ENCODE results near the gene AOX1.
"Not testable (repeated sequence)": the region's sequence is repeated elsewhere in the genome, so short reads cannot be mapped to it uniquely, and the experiment has no call there.

The AOX1 gene

GRCh38 chr2:200602584-200602983 lies 16.8 kb downstream of the AOX1 start:
- DNase-seq (ENCODE audit: low read depth, low spot score): no peak

DNA sequence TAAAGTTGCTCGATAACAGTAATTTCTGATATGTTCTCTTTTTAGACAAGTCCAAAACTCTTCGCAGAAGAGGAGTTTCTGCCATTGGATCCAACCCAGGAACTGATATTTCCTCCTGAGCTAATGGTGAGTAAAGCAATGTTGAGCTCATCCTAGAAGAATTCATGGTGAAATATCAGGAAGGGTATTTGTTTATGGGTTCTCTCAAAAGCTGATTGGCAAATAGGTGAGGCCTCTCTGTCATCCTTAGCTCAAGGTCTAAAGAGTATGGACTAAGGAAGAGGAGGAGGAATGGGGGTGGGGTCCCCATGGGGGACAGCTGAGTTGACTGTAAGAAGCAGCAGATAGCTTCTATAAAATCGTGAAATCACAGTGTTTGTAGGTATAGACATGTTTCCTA lies 18.2 kb downstream of the AOX1 start:
- DNase-seq (ENCODE audit: low read depth, low spot score): no peak

- no peak for DNase-seq (ENCODE audit: low read depth, low spot score)
Observed at GRCh38 chr2:200604571-200605255, 18.9 kb downstream of the AOX1 start.

DNA sequence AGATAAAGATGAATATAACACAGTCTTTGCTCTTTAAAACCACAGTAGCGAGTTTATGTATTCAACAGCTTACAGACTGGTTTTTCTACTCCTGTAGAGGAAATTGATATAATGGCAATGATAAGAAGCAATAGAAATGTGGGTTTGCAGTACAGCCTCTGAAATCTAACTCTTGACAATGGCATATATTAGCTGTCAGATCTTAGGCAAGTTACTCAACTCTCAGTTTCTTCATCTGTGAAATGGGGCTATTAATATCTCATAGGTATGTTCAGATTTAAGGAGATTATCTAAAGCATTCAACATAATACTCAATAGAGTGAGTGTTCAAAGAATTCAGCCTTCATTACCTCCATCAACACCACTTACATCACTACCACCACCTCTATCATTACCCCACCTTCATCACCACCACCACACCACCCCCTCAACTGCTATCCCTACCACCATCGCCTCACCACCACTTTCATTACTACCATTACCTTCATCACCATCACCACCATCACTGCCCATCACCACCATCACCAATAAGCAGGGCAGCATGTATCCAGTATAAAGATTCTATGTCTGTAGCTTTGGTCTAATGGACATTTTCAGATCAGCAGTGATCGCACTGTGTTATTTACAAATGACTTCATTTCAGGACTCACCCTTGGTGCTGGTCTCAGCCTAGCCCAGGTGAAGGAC lies 22.7 kb downstream of the AOX1 start:
- no peak for DNase-seq (ENCODE audit: low read depth, low spot score)

- no peak for DNase-seq (ENCODE audit: low read depth, low spot score)
Observed at GRCh38 chr2:200609028-200609614, 23.3 kb downstream of the AOX1 start.

GRCh38 chr2:200610217-200610616 lies 24.4 kb downstream of the AOX1 start:
- not testable (repeated sequence) for DNase-seq (ENCODE audit: low read depth, low spot score)

- DNase-seq (ENCODE audit: low read depth, low spot score): no peak
Observed at GRCh38 chr2:200613692-200614091, 27.9 kb downstream of the AOX1 start.

DNA sequence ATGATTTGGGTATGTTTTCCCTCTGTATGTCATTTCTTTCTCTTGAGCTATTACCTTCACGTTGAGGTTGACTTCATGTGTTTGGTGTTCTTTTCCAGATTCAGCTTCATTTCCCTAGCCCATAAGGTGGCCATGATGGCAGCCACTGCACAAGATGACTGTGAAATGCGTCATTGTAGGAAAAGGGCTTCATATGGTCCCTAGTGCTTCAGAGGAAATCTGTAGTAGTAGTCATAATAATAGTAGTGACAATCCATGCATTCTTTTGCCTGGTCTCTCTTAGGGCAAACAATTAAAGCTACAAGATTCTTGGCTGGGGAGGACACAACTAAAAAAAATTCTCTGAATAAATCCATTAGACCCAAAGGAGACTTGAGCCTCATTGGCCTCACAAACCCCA lies 28.4 kb downstream of the AOX1 start:
- DNase-seq (ENCODE audit: low read depth, low spot score): no peak

- no peak for DNase-seq (ENCODE audit: low read depth, low spot score)
Observed at GRCh38 chr2:200615247-200615646, 29.4 kb downstream of the AOX1 start.

DNA sequence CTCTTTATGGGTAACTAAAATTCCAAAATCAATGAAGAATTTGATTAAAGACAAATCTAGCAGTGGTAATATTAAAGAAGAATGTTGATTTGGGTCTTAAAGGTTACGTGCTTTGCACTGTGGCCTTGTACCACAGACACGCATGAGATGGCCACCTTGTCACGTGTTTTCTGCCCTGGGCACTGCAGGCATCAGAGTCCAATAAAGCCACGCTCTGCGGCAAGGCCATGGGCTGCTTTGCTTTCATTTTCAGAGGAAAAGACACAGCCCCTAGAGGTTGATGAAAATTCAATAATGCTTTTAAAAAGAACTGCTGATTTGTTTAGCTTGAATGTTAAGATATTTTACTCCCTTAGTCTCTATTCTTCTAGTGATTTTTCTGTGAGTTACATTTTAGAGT lies 30.4 kb downstream of the AOX1 start:
- no peak for DNase-seq (ENCODE audit: low read depth, low spot score)

DNA sequence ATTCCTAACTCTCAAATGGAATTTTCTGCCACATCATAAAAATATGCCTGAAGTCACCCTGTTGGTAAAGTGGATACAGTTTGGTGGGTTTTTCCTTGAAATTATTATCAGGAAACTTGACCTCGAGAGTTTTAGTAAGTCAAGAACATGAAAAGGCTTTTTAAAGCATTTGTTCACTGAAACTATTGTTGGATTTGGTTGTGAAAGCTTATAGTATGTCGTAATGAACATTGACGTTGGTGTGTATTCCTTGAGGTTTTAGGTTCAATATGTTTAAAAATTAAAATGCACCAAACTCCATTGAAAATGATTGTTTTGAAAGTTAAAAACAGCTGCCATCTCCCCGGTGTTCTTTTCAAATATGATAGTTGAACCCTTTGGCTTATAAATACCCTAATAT lies 30.8 kb downstream of the AOX1 start:
- no peak for DNase-seq (ENCODE audit: low read depth, low spot score)

- no peak for DNase-seq (ENCODE audit: low read depth, low spot score)
Observed at GRCh38 chr2:200617156-200618053, 31.6 kb downstream of the AOX1 start.

- DNase-seq (ENCODE audit: low read depth, low spot score): no peak
Observed at GRCh38 chr2:200618054-200618419, 32.2 kb downstream of the AOX1 start.

- DNase-seq (ENCODE audit: low read depth, low spot score): no peak
Observed at GRCh38 chr2:200618590-200619021, 32.8 kb downstream of the AOX1 start.

- DNase-seq (ENCODE audit: low read depth, low spot score): no peak
Observed at GRCh38 chr2:200619279-200619678, 33.5 kb downstream of the AOX1 start.

- no peak for DNase-seq (ENCODE audit: low read depth, low spot score)
Observed at GRCh38 chr2:200620606-200621390, 35.0 kb downstream of the AOX1 start.

GRCh38 chr2:200622106-200622505 lies 36.3 kb downstream of the AOX1 start:
- no peak for DNase-seq (ENCODE audit: low read depth, low spot score)

- no peak for DNase-seq (ENCODE audit: low read depth, low spot score)
Observed at GRCh38 chr2:200624026-200624425, 38.2 kb downstream of the AOX1 start.

DNA sequence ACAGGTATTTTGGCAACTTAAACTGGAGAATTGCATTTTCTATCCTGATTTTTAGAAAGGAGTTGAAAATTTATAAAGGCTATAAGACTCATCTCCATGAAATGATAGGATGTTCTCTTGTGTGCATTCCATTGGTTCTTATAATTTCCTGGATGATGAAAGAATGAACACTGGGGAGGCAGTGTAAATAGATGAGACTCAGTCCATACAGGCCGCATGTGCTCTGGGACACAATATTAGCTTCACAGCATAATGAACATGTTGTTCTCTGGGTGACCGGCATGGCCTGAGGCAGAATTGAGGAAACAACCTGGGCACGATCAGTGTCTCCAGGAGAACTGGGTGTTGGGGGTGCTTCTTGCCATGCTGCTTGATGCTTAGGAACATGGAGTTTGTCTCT lies 38.8 kb downstream of the AOX1 start:
- no peak for DNase-seq (ENCODE audit: low read depth, low spot score)

DNA sequence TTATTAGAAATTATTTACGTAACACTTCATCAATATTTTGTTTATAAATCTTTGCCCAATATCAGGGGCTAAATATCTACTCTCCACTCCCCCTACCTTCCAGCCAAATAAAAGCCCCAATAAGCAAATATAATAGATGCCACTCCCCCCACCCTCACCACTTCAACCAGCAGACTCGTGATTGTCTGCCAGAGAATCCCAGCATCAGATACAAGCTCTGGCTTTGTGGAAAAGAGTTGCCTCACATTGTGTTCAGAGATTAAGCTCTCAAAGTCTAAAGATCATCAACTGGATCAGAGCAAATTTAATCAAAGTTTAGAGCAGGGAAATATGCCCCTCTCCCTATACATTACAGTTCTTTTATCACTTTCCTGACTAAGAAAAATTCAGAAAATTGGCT lies 39.5 kb downstream of the AOX1 start:
- no peak for DNase-seq (ENCODE audit: low read depth, low spot score)

GRCh38 chr2:200625958-200626363 lies 40.1 kb downstream of the AOX1 start:
- DNase-seq (ENCODE audit: low read depth, low spot score): no peak
